HG03460 (cell line): Measurements from ENCODE around the gene CDH8.

ENCODE experiments used
- ATAC-seq: cut with Tn5 transposase; IDR thresholded peaks from one replicate; pipeline ENCODE4 v1.9.1; 2021; ENCODE audit not compliant: unreplicated experiment

The CDH8 gene

DNA sequence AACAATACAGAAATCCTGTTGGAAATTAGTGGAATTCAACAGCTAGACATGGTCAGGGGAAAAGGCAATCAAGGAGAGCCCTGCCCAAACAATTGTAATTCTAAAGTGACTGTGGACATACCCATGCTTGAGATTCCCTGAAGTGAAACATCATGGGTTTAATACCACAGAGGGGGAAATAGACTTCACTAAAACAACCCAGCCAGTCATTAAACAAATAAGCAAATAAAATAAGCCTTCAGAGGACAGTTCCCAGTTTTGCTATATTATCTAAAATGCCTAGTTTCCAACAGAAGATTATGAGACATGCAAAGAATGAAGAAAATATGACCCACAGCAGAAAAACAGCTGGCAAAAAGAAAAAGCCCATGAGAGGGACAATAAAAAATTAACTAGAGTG, 376.3 kb downstream of the CDH8 start:
- ATAC-seq, result no peak

DNA sequence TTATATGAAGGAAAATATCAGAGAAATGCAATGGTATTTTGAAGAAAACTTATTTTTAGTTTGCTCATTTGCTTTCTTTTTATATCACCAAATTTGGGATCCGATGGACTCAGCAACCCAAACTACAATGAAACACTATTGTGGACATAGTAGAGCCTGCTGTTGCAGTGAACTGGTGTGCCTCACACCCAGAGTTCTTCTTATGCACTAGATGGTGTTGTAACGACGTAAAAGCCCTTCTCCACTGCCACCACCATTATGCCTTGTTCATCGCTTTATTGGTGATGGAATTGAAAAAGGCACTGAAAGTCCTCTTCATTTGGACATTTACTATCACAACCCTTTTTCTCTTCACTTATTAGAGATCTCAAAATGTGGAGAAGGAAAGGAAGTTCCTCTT, 381.3 kb downstream of the CDH8 start:
- no peak for ATAC-seq

- no peak for ATAC-seq
Observed at GRCh38 chr16:61653544-61653943, 382.7 kb downstream of the CDH8 start.

DNA sequence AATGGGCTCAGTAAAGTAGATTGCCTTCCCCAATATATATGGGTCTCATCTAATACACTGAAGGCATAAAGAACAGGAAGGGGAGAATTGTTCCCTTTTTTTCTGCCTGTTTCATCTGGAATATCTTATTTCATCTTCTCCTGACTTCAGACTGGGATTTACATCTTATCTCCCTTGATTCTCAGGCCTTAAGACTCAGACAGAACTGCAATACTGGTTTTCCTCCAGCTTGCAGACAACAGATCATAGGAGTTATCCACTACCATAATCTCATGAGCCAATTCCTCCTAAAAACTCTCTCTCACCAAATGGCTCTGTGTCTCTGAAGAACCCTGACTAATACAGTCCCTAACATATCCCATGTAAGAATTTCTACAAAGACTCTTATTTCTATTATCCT, 390.7 kb downstream of the CDH8 start:
- no peak for ATAC-seq

- ATAC-seq, result no peak
Observed at GRCh38 chr16:61644736-61645135, 391.5 kb downstream of the CDH8 start.

DNA sequence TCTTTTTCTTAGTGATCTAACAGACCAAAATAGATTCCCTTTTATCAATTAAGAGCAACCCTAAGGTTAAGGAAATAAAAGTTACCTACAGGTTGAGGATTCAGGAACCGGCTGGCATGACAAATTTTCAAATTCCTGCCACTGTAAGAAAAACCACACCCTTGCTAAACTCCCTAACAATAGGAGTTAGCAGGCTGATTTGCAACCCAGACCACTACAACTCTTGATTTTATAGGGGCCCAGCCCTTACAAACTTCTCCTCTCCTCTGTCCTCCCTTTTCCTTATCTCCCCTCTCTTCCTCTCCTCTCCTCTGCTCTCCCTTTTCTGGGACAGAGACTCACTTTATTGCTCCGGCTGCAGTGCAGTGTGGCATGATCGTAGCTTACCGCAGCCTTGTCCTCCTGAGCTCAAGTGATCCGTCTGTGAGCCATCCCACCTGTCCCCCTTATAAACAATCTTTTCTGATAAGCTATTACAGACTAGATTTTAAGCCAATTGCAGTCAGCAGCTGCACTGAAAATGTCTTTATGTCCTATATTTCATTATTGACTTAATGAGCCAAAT, 418.9 kb downstream of the CDH8 start:
- no peak for ATAC-seq

DNA sequence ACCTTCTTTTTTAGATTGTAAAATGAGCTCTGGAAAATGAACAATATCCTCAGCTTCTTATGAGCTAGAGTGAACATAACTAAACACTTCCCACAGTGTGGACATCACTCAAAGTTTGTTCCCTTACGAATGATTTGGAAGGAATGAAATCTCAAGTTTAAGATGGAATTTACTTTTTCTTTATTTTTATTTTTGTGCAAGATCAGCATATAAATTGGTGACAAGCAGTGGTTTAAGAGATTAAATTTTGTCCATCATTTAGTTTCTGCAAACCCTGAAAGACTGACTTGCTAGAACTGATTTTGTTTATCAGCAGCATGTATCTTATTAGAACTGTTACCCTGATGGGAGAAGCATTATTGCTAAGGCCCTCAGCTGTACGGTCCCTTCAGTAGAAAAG, 420.1 kb downstream of the CDH8 start:
- ATAC-seq, result no peak

DNA sequence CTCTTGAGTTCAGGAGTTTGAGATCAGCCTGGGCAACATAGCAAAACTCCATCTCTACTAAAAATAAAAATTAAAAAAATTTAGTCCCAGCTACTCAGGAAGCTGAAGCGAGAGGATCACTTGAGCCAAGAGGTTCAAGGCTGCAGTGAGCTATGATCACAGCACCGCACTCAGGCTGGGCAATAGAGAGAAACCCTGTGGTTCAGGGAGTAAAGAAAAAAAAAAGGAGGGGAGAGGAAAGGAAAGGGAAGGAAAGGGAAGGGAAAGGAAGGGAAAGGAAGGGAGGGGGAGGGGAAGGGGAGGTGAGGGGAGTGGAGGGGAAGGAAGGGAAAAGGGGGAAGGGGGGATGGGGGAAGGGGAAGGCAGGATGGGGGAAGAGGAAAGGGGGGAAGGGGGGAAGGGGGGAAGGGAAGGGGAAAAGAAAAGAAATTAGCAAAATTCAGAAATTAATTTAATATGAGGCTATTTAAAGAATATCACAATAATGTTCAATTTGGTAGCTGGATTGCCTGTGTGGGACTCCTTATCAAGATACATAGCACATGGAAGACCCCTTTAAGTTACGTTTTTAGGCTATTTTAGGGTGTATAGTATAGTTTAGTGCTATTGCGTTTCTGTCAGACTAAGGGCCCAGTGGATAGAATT, 424.3 kb downstream of the CDH8 start:
- ATAC-seq, result no peak

- no peak for ATAC-seq
Observed at GRCh38 chr16:61606581-61606980, 429.7 kb downstream of the CDH8 start.
